GM08714 (cell line): ENCODE measurements around the gene PRKAG2.

Source experiments
- H3K4me3 ChIP-seq: fragments of 200-500 bp; sonication (Bioruptor generic); 2 replicates; pipeline ENCODE4 v1.5.1; 2014; ENCODE audit warnings: mild to moderate bottlenecking, low read length, inconsistent platforms
- ZNF274 ChIP-seq: IDR thresholded peaks from 2 replicates; pipeline ENCODE4 v1.6.1; 2012; ENCODE audit warnings: mild to moderate bottlenecking, low read depth, low read length

Gene PRKAG2

DNA sequence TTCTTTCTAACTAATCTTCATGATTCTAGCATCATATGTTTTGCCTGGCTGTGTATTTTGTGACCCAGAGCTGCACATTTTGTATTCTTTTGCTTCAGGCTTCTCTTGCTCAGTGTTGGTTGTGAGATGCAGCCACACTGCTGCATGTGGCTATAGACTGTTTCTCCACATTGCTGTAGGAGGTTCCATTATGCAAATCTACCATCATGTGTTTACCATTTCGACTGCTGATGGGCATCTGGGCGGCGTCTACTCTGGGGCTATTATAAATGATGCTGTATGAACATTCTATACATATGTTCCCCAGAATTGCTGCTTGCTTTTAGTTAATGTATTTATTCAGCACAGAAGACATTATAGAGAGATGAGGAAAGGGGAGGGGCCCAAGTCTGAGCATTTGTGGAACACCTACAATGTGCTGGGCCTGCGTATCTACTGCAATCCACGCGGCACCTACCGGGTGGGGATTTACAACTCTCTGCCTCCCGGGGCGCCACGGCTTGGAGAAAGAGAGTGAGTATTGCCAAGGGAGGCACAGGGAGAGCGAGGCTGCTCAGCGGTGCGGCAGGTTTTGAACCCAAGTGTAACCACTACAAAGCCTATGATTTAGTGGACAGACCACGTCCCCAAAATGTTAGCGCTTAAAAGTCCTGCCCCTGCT is 172.5 kb downstream of the PRKAG2 start:
- no peak for TF ChIP-seq ZNF274
- no peak overlapping the region for H3K4me3 ChIP-seq

DNA sequence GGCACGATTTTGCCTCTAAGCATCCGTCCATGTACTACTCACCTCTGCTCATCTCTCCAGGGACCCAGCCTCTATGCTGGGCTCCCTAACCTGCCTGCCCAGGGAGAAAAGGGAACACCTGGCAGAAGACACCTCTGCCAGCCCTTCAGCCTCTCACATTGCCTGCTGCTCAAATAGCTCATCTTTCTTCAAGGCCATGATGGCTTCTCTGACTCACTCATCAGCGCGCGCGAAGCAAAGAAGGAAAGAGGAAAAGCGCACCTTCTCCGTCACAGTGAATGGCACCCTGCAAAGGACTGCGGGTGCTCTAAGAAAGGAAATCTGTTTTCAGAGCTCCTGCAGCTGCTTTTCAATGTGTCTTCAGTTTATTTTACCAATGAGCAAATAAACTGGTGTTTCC is 174.0 kb downstream of the PRKAG2 start:
- no peak overlapping the region for H3K4me3 ChIP-seq
- TF ChIP-seq ZNF274 = no peak

GRCh38 chr7:151700586-151701165 is 176.2 kb downstream of the PRKAG2 start:
- TF ChIP-seq ZNF274 = no peak

GRCh38 chr7:151699928-151700319 is 177.0 kb downstream of the PRKAG2 start:
- TF ChIP-seq ZNF274 = no peak
- no peak overlapping the region for H3K4me3 ChIP-seq

More at GRCh38 chr7:151700586-151701165, 176.2 kb downstream of the PRKAG2 start:
- no peak overlapping the region for H3K4me3 ChIP-seq

- no peak overlapping the region for H3K4me3 ChIP-seq
- no peak for TF ChIP-seq ZNF274
These were observed 177.6 kb downstream of the PRKAG2 start for GRCh38 chr7:151699147-151699927.

- no peak for TF ChIP-seq ZNF274
- no peak overlapping the region for H3K4me3 ChIP-seq
These were observed 179.0 kb downstream of the PRKAG2 start for GRCh38 chr7:151697942-151698341.

DNA sequence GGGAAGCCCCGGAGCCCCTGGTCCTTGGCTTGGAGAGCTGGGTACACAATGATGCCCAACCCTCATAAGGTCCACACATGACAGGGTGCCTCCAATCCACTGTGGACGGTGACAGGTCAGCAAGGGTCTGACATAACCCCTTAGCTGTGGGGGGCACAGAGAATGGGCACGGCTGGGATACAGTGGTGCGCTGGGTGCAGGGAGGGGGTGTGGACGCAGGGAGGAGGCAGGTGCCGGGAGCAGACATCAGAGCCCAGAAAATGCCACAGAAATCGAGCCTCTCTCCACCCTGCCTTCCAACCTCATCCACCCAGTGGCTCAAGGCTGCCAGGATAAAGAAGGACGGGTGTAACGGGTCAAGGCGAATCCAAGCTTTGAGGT is 179.4 kb downstream of the PRKAG2 start:
- H3K4me3 ChIP-seq = no peak overlapping the region
- TF ChIP-seq ZNF274 = no peak

- no peak overlapping the region for H3K4me3 ChIP-seq
- TF ChIP-seq ZNF274 = no peak
These were observed 180.0 kb downstream of the PRKAG2 start for GRCh38 chr7:151696721-151697514.

DNA sequence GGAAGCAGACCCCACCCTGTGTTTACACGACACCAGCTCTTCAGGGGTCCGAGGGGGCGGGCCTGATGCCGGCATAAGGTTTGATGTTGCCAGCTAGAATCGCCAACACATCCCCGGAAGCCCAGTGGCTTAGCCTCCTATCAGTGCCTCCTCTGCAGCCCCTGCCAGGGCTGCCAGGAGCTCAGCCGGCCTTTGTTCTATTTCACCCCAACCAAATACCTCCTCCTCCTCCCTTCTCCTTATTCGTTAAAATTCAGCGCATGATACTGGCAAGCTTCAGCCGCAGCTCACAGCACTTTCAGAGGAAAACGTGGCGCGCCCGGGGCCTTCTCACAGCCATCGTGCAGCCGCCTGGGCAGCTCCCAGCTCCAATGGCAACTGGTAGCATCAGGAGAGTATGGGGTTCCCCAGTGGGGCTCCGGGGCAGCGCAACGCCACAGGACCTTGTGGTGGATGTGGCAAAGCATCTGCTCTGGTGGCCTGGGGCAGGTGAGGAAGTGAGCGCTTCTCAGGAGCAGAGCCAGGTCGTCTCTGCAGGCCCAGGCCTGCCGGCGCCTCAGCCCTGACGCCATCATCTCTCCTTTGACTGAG is 180.9 kb downstream of the PRKAG2 start:
- no peak for TF ChIP-seq ZNF274
- H3K4me3 ChIP-seq = no peak overlapping the region

- no peak overlapping the region for H3K4me3 ChIP-seq
- no peak for TF ChIP-seq ZNF274
These were observed 181.9 kb downstream of the PRKAG2 start for GRCh38 chr7:151694828-151695580.

DNA sequence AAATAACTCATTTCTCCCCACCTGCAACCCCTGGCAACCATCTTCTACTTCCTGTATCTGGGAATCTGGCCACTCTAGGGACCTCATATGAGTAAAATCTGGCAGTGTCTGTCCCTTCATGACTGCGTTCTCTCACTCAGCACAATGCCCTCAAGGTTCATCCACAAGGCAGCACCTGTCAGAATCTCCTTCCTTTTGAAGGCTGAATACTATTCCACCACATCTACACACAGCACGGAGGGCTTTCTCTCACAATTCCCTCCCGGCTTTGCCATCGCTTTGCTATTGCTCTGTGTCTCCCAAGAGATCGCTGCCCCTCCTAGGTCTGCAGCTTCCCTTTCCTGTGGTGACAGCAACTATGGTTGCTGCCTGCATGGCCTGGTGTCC is 182.5 kb downstream of the PRKAG2 start:
- no peak for TF ChIP-seq ZNF274
- no peak overlapping the region for H3K4me3 ChIP-seq

- no peak overlapping the region for H3K4me3 ChIP-seq
- TF ChIP-seq ZNF274 = no peak
These were observed 183.8 kb downstream of the PRKAG2 start for GRCh38 chr7:151693140-151693539.

DNA sequence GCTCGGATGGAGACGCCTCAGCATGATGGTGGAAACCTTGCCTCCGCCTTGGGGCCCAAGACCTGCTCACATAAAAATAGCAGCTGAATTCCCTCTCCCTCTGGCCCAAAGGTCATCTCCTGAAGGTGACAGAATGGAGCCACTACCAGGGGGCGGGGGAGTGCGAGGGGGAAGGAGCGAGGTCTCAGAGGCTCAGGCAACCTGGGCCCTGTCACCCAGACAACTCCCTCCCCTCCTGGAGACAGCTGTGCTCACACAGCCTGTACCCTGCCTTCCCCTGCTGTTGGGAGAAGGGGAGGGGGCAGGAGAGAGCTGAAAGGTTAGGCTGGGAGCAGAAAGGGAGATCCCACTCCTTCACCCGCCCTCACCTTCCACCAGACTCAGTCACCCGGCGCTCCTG is 184.2 kb downstream of the PRKAG2 start:
- no peak overlapping the region for H3K4me3 ChIP-seq
- no peak for TF ChIP-seq ZNF274
